ENCODE measurements around the gene RNF8. TPM values are rescaled to one million over a fixed set of nuclear protein-coding genes. Genes with fewer than 3 reads are reported as not detected.

Gene RNF8
- total and polyA plus RNA-seq, 10 of the 15 experiments (the other 5 are each of a cell fraction or from before 2014, with no cell fraction given), result 7.8 to 30.2 (median 23.3) TPM

GRCh38 chr6:37354526-37355384 is 972 bp downstream of the RNF8 start (continued):
- TF ChIP-seq ZNF687 (IDR thresholded peaks at IDR 0.05), result no peak

GRCh38 chr6:37357288-37357687 is 3.5 kb downstream of the RNF8 start:
- FAIRE-seq (no peak), DNase-seq (ENCODE audit: low read depth, low spot score) (no peak), ATAC-seq (no peak)
- ChIA-PET RAD21 (ENCODE audit: unreplicated experiment) (no interaction called here), CTCF (interaction anchor here (1.1 kb wide), 1 partner anchor 24 kb away, joined by 3 read pairs; no protein-coding TSS in a partner anchor), SMC1A (ENCODE audit: uncharacterized antibody, unreplicated experiment) (interaction anchor here (1.2 to 2.0 kb wide), 4 partner anchors 9 to 114 kb away, joined by 3 to 6 read pairs (median 4); no protein-coding TSS in a partner anchor), POLR2A (no interaction called here)
- Histone ChIP-seq H3K36me3 (ENCODE audit: control insufficient read depth in 2 of 2, insufficient read depth in 2 of 2, low read length in 1 of 2) (peaks cover 0 to 2% of the 10 kb centered on the region in 2 experiments; a peak in 1 of 4 replicates), H3K9ac (ENCODE audit: control insufficient read depth, insufficient read depth, low read length) (no peak overlapping the region), H2AFZ (ENCODE audit: control insufficient read depth, low read depth, low read length) (no peak overlapping the region), H3K27me3 (replicated peaks in 1 of 2; ENCODE audit: control insufficient read depth in 2 of 2, insufficient read depth in 2 of 2, low read length in 1 of 2) (no peaks in the 10 kb centered on the region), H3K79me2 (ENCODE audit: control insufficient read depth, insufficient read depth, low read length) (peaks cover 27% of the 10 kb centered on the region), H4K20me1 (ENCODE audit: control insufficient read depth, insufficient read depth) (no peaks in the 10 kb centered on the region), H3K4me1 (ENCODE audit: control insufficient read depth, insufficient read depth, low read length) (peaks cover 6% of the 10 kb centered on the region), H3K4me3 (no peak overlapping the region), H3K4me2 (ENCODE audit: control insufficient read depth, insufficient read depth) (no peak overlapping the region), H3K27ac (ENCODE audit: control insufficient read depth, insufficient read depth) (no peak overlapping the region), H3K9me3 (replicated peaks; ENCODE audit: control insufficient read depth, insufficient read depth, low read length) (no peaks in the 10 kb centered on the region)
- 50% methylated on average over 1 of the region's 1 CpG for WGBS (ENCODE audit: insufficient coverage, insufficient replicate concordance, low lambda C conversion rate, missing lambda C conversion rate)
- BruUV-seq (replicated peaks), result no TSS peak
- in situ Hi-C loops (cut with MboI) (no loop called here), intact Hi-C loops (cut with micrococcal nuclease; ENCODE audit: unreplicated experiment) (no loop called here)
- TF ChIP-seq IRF4 (IDR thresholded peaks at IDR 0.05; ENCODE audit: low read depth, low read length) (no peak), STAT1 (conservative IDR thresholded peaks at IDR 0.05) (no peak), PML (IDR thresholded peaks at IDR 0.05; ENCODE audit: low read length) (no peak), MTA3 (IDR thresholded peaks at IDR 0.05; ENCODE audit: borderline replicate concordance, low read length) (no peak), MYC (IDR thresholded peaks at IDR 0.05; ENCODE audit: insufficient read depth, insufficient read length, insufficient replicate concordance, low read length, severe bottlenecking) (no peak), RB1 (IDR thresholded peaks at IDR 0.05; ENCODE audit: borderline replicate concordance) (no peak), SPI1 (IDR thresholded peaks at IDR 0.05; ENCODE audit: borderline replicate concordance, insufficient read depth, low read depth, low read length) (no peak), BCL3 (IDR thresholded peaks at IDR 0.05; ENCODE audit: borderline replicate concordance, insufficient read depth, low read depth, low read length, poor library complexity, severe bottlenecking) (no peak), SIN3A (IDR thresholded peaks at IDR 0.05; ENCODE audit: low read depth, low read length) (no peak), ZBTB11 (CRISPR knock-in tag; IDR thresholded peaks at IDR 0.05) (no peak), POU2F2 (IDR thresholded peaks at IDR 0.05; ENCODE audit: borderline replicate concordance, low read depth, low read length) (no peak)

Data from GM12878 (cell line).